BE2C (cell line): Measurements from ENCODE around the gene KRAS. TPM values are rescaled to one million over a fixed set of nuclear protein-coding genes. Genes with fewer than 3 reads are reported as not detected.
A peak's percentile ranks its signal among the peaks of the same experiment; 100 is the strongest.
"Not testable (repeated sequence)": the region's sequence is repeated elsewhere in the genome, so short reads cannot be mapped to it uniquely, and the experiment has no call there.

Experiments
- DNase-seq: peaks from one replicate; pipeline ENCODE4 v3.0.0-alpha.2; 2020
- H3K27me3 ChIP-seq: fragments of 250-450 bp; sonication (Bioruptor Pico); 2 replicates; pipeline ENCODE4 v1.5.1; 2020; ENCODE audit warnings: mild to moderate bottlenecking
- H3K36me3 ChIP-seq: fragments of 250-450 bp; sonication (Bioruptor Pico); 2 replicates; pipeline ENCODE4 v1.5.1; 2020; ENCODE audit warnings: mild to moderate bottlenecking
- H3K4me1 ChIP-seq: fragments of 250-450 bp; sonication (Bioruptor Pico); 2 replicates; pipeline ENCODE4 v1.5.1; 2020
- H3K4me3 ChIP-seq: 2 replicates; pipeline ENCODE4 v1.5.1; 2011; ENCODE audit warnings: low read depth, low read length
- H3K9me3 ChIP-seq: fragments of 250-450 bp; sonication (Bioruptor Pico); 2 replicates; pipeline ENCODE4 v1.5.1; 2020
- polyA plus RNA-seq: library from polyadenylated mRNA; unstranded; fragments of >200 nt; gene quantifications from one replicate; pipeline ENCODE4 v1.2.1, GENCODE V29; 2012; ENCODE audit warnings: low read depth, missing spikeins; ENCODE audit not compliant: insufficient read length, insufficient read depth
- TF ChIP-seq, protein P1 (sequence below): IDR thresholded peaks from 2 replicates; pipeline ENCODE4 v1.5.1; 2012; ENCODE audit warnings: mild to moderate bottlenecking, low read depth, low read length

The KRAS gene
- 12.7 TPM for polyA plus RNA-seq

GRCh38 chr12:25250744-25251730, at the start of gene KRAS:
KRAS (minus strand) TSS chr12:25250929.
- TF ChIP-seq, protein P1, sequence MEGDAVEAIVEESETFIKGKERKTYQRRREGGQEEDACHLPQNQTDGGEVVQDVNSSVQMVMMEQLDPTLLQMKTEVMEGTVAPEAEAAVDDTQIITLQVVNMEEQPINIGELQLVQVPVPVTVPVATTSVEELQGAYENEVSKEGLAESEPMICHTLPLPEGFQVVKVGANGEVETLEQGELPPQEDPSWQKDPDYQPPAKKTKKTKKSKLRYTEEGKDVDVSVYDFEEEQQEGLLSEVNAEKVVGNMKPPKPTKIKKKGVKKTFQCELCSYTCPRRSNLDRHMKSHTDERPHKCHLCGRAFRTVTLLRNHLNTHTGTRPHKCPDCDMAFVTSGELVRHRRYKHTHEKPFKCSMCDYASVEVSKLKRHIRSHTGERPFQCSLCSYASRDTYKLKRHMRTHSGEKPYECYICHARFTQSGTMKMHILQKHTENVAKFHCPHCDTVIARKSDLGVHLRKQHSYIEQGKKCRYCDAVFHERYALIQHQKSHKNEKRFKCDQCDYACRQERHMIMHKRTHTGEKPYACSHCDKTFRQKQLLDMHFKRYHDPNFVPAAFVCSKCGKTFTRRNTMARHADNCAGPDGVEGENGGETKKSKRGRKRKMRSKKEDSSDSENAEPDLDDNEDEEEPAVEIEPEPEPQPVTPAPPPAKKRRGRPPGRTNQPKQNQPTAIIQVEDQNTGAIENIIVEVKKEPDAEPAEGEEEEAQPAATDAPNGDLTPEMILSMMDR = no peak
- H3K4me1 ChIP-seq = peaks cover 6% of the 10 kb centered on the region
- H3K27me3 ChIP-seq = no peaks in the 10 kb centered on the region
- no peaks in the 10 kb centered on the region for H3K9me3 ChIP-seq
- DNase-seq = peak; percentile 97
- peak within 1 kb of the TSS; percentile 83 for H3K4me3 ChIP-seq
- 0 out of 2 replicates have a peak, but pooled peaks cover 3% of the 10 kb centered on the region for H3K36me3 ChIP-seq

- no peak overlapping the region for H3K4me3 ChIP-seq
- H3K9me3 ChIP-seq = no peaks in the 10 kb centered on the region
- no peak for DNase-seq
- H3K36me3 ChIP-seq = no peaks in the 10 kb centered on the region
- TF ChIP-seq, protein P1 = no peak
- H3K27me3 ChIP-seq = no peaks in the 10 kb centered on the region
- 0 out of 2 replicates have a peak, but pooled peaks cover 3% of the 10 kb centered on the region for H3K4me1 ChIP-seq
These were observed 45.7 kb upstream of the KRAS start for GRCh38 chr12:25296381-25296780.

- H3K4me1 ChIP-seq = 0 out of 2 replicates have a peak, but pooled peaks cover 3% of the 10 kb centered on the region
- TF ChIP-seq, protein P1 = no peak
- H3K9me3 ChIP-seq = no peaks in the 10 kb centered on the region
- DNase-seq = no peak
- no peaks in the 10 kb centered on the region for H3K27me3 ChIP-seq
- H3K4me3 ChIP-seq = no peak overlapping the region
- no peaks in the 10 kb centered on the region for H3K36me3 ChIP-seq
These were observed 44.6 kb upstream of the KRAS start for GRCh38 chr12:25295361-25295760.

- Histone ChIP-seq H3K36me3 (no peaks in the 10 kb centered on the region), H3K4me1 (0 out of 2 replicates have a peak, but pooled peaks cover 3% of the 10 kb centered on the region), H3K4me3 (no peak overlapping the region), H3K27me3 (no peaks in the 10 kb centered on the region), H3K9me3 (no peaks in the 10 kb centered on the region)
- TF ChIP-seq, protein P1 = no peak
- no peak for DNase-seq
These were observed 42.9 kb upstream of the KRAS start for GRCh38 chr12:25293653-25294052.

- H3K4me1 ChIP-seq, H3K9me3 ChIP-seq, H3K4me3 ChIP-seq, H3K36me3 ChIP-seq, H3K27me3 ChIP-seq, DNase-seq: not testable (repeated sequence)
These were observed 42.1 kb upstream of the KRAS start for GRCh38 chr12:25292810-25293221.

DNA sequence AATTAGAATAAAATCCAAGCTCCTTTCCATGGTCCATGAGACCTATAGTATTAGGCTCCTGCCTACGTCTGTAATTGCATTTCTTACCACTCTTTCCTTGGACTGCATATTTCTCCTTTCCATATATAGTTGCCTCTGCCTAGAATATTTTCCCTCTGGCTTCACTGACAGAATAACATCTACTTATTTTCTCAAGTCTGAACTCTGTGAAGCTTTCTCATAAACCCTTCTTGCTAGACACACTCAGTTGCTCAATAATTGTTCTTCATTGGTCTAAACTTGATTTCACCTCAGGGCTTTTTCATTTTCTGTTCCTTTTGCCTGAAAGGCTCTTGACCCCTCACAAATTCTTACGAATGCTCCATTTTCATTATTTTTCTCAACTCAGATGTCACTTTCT, 36.9 kb upstream of the KRAS start:
- Histone ChIP-seq H3K27me3 (no peaks in the 10 kb centered on the region), H3K4me3 (no peak overlapping the region), H3K36me3 (no peaks in the 10 kb centered on the region), H3K9me3 (no peaks in the 10 kb centered on the region), H3K4me1 (0 out of 2 replicates have a peak, but pooled peaks cover under 1% of the 10 kb centered on the region)
- TF ChIP-seq, protein P1 = no peak
- DNase-seq = no peak
